Lung (tissue), 12 donors: ENCODE results near the gene TSC22D4. TPM values are rescaled to one million over a fixed set of nuclear protein-coding genes. Genes with fewer than 3 reads are reported as not detected.
A peak's percentile ranks its signal among the peaks of the same experiment; 100 is the strongest.
"Not testable (repeated sequence)": the region's sequence is repeated elsewhere in the genome, so short reads cannot be mapped to it uniquely, and the experiment has no call there.

Source experiments
- ATAC-seq: fragments of 200-7000 bp; cut with Tn5 transposase; one replicate; pipeline ENCODE4 v1.9.1; 2020; ENCODE audit warnings: moderate number of reproducible peaks; ENCODE audit not compliant: insufficient read depth, low FRiP score
- DNase-seq, 3 donors: peaks; one replicate each; pipeline ENCODE4 v3.0.0-alpha.2; 2013 to 2017
- H3K27ac ChIP-seq, 2 donors: one replicate each; pipeline ENCODE4 v1.5.1; 2013; ENCODE audit warnings: mild to moderate bottlenecking in 2 of 2, moderate library complexity in 2 of 2, control low read depth in 1 of 2, inconsistent platforms in 1 of 2, low read depth in 1 of 2, low read length in 1 of 2
- H3K27me3 ChIP-seq, 3 donors: one replicate each; pipeline ENCODE4 v1.5.1; 2013; ENCODE audit warnings: low read length in 2 of 3; ENCODE audit not compliant: control insufficient read depth in 3 of 3, insufficient read depth in 3 of 3
- H3K36me3 ChIP-seq, 4 donors: one replicate each; pipeline ENCODE4 v1.5.1; 2013; ENCODE audit warnings: low read length in 4 of 4, mild to moderate bottlenecking in 1 of 4, moderate library complexity in 1 of 4; ENCODE audit not compliant: control insufficient read depth in 4 of 4, insufficient read depth in 4 of 4
- H3K4me1 ChIP-seq, 5 donors: one replicate each; pipeline ENCODE4 v1.5.1; 2013; ENCODE audit warnings: low read length in 5 of 5, mild to moderate bottlenecking in 2 of 5, moderate library complexity in 1 of 5; ENCODE audit not compliant: control insufficient read depth in 5 of 5, insufficient read depth in 5 of 5
- H3K4me3 ChIP-seq: one replicate; pipeline ENCODE4 v1.5.1; 2013; ENCODE audit warnings: mild to moderate bottlenecking, control low read depth, moderate library complexity
- H3K9ac ChIP-seq, 2 donors: one replicate each; pipeline ENCODE4 v1.5.1; 2013; ENCODE audit warnings: low read length in 2 of 2, control low read depth in 1 of 2; ENCODE audit not compliant: insufficient read depth in 1 of 2
- H3K9me3 ChIP-seq, 4 donors: one replicate each; pipeline ENCODE4 v1.5.1; 2013; ENCODE audit warnings: low read length in 3 of 4, mild to moderate bottlenecking in 1 of 4, moderate library complexity in 1 of 4; ENCODE audit not compliant: control insufficient read depth in 4 of 4, insufficient read depth in 3 of 4
- WGBS, 2 donors: extraction: QIAGEN DNeasy Blood & Tissue Kit; methylation state at CpG; one replicate each; pipeline ENCODE4 v1.1.7; 2013; 5-methylcytosine and 5-hydroxymethylcytosine counted together
- polyA plus RNA-seq, 2 donors: library from polyadenylated mRNA; stranded (reverse); fragments of 200-250 nt; gene quantifications; one replicate each; pipeline ENCODE4 v1.2.1, GENCODE V29; 2013
- total RNA-seq, 2 donors: library from RNA; depleted of rRNA in 1 of 2; stranded (reverse); fragments of >200 nt in 1 of 2; gene quantifications; one replicate each; pipeline ENCODE4 v1.2.1, GENCODE V29; 2014 to 2021
- TF ChIP-seq, protein P1 (sequence below): IDR thresholded peaks from 2 replicates; pipeline ENCODE4 v1.5.1; 2012; ENCODE audit warnings: mild to moderate bottlenecking; ENCODE audit errors: control extremely low read depth, extremely low read depth
- donor health status: control.
- donor health status: control.
- donor health status: Bipolar disorder and iron deficiency.
- donor health status: healthy.
- donor health status: DM: yes; HTN: yes; CAD: no.

TSC22D4 gene
- total and polyA plus RNA-seq, 4 donors: 33.6 to 62.8 (median 50.1) TPM

DNA sequence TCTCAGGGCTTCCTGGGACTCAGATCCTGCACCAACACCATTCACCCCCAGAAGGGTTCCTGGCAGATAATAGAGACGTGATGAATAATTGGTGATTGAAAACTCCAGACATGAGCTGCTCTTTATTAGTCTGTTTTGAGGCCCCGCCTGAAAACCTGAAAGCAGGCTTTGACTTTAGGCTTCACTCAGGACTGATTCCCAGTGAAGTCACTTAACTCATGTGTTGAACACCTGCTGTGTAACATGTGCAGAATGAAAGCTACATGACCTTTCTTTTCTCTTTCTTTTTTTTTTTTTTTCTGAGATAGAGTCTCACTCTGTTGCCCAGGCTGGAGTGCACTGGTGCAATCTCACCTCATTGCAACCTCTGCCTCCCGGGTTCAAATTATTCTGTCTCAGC is 23.8 kb downstream of the TSC22D4 start:
- Histone ChIP-seq H3K27ac (no peak overlapping the region), H3K27me3 (no peaks in the 10 kb centered on the region), H3K9me3 (no peaks in the 10 kb centered on the region), H3K9ac (no peak overlapping the region), H3K4me1 (peaks cover 0 to 3% (median 0%) of the 10 kb centered on the region in 5 donors), H3K4me3 (no peak overlapping the region), H3K36me3 (peaks cover 0 to 4% (median 0%) of the 10 kb centered on the region in 4 donors)
- no peak for DNase-seq
- no peak for ATAC-seq
- 92 to 93% methylated on average over 3 of the region's 3 CpGs for WGBS, 2 donors
- TF ChIP-seq, protein P1, sequence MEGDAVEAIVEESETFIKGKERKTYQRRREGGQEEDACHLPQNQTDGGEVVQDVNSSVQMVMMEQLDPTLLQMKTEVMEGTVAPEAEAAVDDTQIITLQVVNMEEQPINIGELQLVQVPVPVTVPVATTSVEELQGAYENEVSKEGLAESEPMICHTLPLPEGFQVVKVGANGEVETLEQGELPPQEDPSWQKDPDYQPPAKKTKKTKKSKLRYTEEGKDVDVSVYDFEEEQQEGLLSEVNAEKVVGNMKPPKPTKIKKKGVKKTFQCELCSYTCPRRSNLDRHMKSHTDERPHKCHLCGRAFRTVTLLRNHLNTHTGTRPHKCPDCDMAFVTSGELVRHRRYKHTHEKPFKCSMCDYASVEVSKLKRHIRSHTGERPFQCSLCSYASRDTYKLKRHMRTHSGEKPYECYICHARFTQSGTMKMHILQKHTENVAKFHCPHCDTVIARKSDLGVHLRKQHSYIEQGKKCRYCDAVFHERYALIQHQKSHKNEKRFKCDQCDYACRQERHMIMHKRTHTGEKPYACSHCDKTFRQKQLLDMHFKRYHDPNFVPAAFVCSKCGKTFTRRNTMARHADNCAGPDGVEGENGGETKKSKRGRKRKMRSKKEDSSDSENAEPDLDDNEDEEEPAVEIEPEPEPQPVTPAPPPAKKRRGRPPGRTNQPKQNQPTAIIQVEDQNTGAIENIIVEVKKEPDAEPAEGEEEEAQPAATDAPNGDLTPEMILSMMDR: no peak

GRCh38 chr7:100453854-100454253 is 25.2 kb downstream of the TSC22D4 start:
- not testable (repeated sequence) for ATAC-seq, H3K4me3 ChIP-seq, H3K27me3 ChIP-seq, H3K9me3 ChIP-seq, H3K27ac ChIP-seq, DNase-seq, H3K9ac ChIP-seq, H3K36me3 ChIP-seq, H3K4me1 ChIP-seq
- 93 to 98% methylated on average over 8 of the region's 8 CpGs for WGBS, 2 donors

- WGBS, 2 donors: 96% methylated on average over 3 of the region's 3 CpGs
- Histone ChIP-seq H3K4me3 (no peak overlapping the region), H3K27ac (no peak overlapping the region), H3K4me1 (peaks cover 0 to 3% (median 0%) of the 10 kb centered on the region in 5 donors), H3K9me3 (no peaks in the 10 kb centered on the region), H3K27me3 (no peaks in the 10 kb centered on the region), H3K36me3 (peaks cover 0 to 4% (median 0%) of the 10 kb centered on the region in 4 donors), H3K9ac (no peak overlapping the region)
- ATAC-seq (no peak), DNase-seq (no peak)
- TF ChIP-seq, protein P1: no peak
Observed at GRCh38 chr7:100452513-100452912, 26.5 kb downstream of the TSC22D4 start.

GRCh38 chr7:100449190-100449795 is 29.7 kb downstream of the TSC22D4 start:
- no peak overlapping the region for H3K9ac ChIP-seq
- peak overlapping the region in 1 of 2 donors; percentile 90 for H3K27ac ChIP-seq
- no peak for ATAC-seq
- no peaks in the 10 kb centered on the region for H3K36me3 ChIP-seq
- H3K4me1 ChIP-seq: peaks cover 0 to 4% (median 0%) of the 10 kb centered on the region in 5 donors
- no peak for DNase-seq
- H3K27me3 ChIP-seq: no peaks in the 10 kb centered on the region
- H3K9me3 ChIP-seq: no peaks in the 10 kb centered on the region
- no peak overlapping the region for H3K4me3 ChIP-seq
- TF ChIP-seq, protein P1: no peak
- WGBS, 2 donors: 76 to 82% methylated on average over 13 of the region's 13 CpGs

- H3K27me3 ChIP-seq, ATAC-seq, H3K4me1 ChIP-seq, H3K9ac ChIP-seq, H3K9me3 ChIP-seq, H3K4me3 ChIP-seq, H3K36me3 ChIP-seq, DNase-seq, H3K27ac ChIP-seq: not testable (repeated sequence)
- WGBS, 2 donors: 97 to 99% methylated on average over 8 of the region's 8 CpGs
Observed at GRCh38 chr7:100447363-100447762, 31.7 kb downstream of the TSC22D4 start.
